Measurements from ENCODE around the gene IFI27. TPM values are rescaled to one million over a fixed set of nuclear protein-coding genes. Genes with fewer than 3 reads are reported as not detected.

Gene IFI27
- total and polyA plus RNA-seq, 9 of the 15 experiments (the other 6 are each of a cell fraction or from before 2014, with no cell fraction given) = 0.19 to 3.4 (median 1.4) TPM; not detected in 1

DNA sequence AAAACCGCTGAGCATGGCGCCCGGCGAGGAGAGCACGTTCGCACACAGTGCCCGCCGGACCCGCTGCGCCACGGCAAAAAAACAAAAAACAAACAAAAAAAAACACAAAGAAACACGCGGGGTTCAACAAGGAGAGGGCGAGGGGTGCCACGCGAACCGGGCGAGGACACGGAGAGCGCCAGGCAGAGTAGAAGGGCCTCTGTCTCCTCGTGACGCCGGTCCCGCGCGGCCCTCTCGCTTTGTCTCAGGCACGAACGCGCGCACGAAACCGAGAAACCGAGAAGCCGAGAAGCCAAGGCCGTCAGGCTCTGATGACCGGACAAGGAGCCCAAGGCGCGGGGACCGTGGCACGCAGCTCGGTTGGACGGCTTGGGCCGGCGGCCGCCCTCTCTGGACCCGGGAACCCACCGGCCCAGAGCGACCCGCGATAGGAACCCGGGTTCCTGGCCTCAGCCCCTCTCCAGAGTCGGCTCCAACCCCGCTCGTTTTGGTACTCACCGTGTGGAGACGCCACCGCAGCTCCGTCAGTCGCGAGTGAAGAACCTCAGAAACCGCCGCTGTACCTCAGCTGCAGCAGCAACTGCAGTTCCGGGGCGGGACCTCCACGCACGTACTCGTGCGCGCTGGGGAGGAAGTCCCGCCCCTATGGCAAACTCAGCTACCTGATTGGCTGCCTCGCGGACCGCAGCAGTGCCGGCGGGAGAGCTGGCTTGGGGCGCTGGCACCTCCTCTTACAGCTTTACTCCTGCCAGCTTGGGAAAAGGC lies 29.7 kb upstream of the IFI27 start, which contains the start of the genes DDX24 and IFI27L1 (continued):
- TF ChIP-seq NR2C1 (IDR thresholded peaks at IDR 0.05) = peak; percentile 71
- TF ChIP-seq NR2C1 (tag; IDR thresholded peaks at IDR 0.05) = peak; percentile 84
- no peak for TF ChIP-seq HNRNPUL1 (IDR thresholded peaks at IDR 0.05; ENCODE audit: low read length)
- TF ChIP-seq RBM22 (IDR thresholded peaks at IDR 0.05; ENCODE audit: low read depth, low read length, poor library complexity, severe bottlenecking) = peak; percentile 42
- peak; percentile 84; the same call in 1 of the 2 replicates for TF ChIP-seq PHF8 (IDR thresholded peaks at IDR 0.05; ENCODE audit: borderline replicate concordance, low read length)
- TF ChIP-seq, protein P1, sequence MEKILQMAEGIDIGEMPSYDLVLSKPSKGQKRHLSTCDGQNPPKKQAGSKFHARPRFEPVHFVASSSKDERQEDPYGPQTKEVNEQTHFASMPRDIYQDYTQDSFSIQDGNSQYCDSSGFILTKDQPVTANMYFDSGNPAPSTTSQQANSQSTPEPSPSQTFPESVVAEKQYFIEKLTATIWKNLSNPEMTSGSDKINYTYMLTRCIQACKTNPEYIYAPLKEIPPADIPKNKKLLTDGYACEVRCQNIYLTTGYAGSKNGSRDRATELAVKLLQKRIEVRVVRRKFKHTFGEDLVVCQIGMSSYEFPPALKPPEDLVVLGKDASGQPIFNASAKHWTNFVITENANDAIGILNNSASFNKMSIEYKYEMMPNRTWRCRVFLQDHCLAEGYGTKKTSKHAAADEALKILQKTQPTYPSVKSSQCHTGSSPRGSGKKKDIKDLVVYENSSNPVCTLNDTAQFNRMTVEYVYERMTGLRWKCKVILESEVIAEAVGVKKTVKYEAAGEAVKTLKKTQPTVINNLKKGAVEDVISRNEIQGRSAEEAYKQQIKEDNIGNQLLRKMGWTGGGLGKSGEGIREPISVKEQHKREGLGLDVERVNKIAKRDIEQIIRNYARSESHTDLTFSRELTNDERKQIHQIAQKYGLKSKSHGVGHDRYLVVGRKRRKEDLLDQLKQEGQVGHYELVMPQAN (IDR thresholded peaks at IDR 0.05; ENCODE audit: borderline replicate concordance) = 0 out of 2 replicates have a peak, but pooled peaks have one; percentile 45
- TF ChIP-seq, protein P2, sequence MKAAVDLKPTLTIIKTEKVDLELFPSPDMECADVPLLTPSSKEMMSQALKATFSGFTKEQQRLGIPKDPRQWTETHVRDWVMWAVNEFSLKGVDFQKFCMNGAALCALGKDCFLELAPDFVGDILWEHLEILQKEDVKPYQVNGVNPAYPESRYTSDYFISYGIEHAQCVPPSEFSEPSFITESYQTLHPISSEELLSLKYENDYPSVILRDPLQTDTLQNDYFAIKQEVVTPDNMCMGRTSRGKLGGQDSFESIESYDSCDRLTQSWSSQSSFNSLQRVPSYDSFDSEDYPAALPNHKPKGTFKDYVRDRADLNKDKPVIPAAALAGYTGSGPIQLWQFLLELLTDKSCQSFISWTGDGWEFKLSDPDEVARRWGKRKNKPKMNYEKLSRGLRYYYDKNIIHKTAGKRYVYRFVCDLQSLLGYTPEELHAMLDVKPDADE (conservative IDR thresholded peaks at IDR 0.05; ENCODE audit: control insufficient read depth, low read depth, low read length) = no peak
- TF ChIP-seq NFYB (IDR thresholded peaks at IDR 0.05; ENCODE audit: extremely low read depth, insufficient read length) = peak; percentile 66
- TF ChIP-seq POLR2A (conservative IDR thresholded peaks at IDR 0.05) = peak; percentile 90
- TF ChIP-seq, protein P3, sequence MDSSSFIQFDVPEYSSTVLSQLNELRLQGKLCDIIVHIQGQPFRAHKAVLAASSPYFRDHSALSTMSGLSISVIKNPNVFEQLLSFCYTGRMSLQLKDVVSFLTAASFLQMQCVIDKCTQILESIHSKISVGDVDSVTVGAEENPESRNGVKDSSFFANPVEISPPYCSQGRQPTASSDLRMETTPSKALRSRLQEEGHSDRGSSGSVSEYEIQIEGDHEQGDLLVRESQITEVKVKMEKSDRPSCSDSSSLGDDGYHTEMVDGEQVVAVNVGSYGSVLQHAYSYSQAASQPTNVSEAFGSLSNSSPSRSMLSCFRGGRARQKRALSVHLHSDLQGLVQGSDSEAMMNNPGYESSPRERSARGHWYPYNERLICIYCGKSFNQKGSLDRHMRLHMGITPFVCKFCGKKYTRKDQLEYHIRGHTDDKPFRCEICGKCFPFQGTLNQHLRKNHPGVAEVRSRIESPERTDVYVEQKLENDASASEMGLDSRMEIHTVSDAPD (CRISPR knock-in tag; IDR thresholded peaks at IDR 0.05) = no peak
- TF ChIP-seq GABPA (tag; conservative IDR thresholded peaks at IDR 0.05; ENCODE audit: low read depth) = peak; percentile 91
- peak; percentile 73 for TF ChIP-seq EP400 (IDR thresholded peaks at IDR 0.05)
- peak; percentile 48 for TF ChIP-seq SP1 (CRISPR knock-in tag; IDR thresholded peaks at IDR 0.05)
- TF ChIP-seq CBX3 (IDR thresholded peaks at IDR 0.05; ENCODE audit: borderline replicate concordance in 1 of 2, low read length in 2 of 2) = 0 out of 3 replicates have a peak, but pooled peaks of 1 of the 2 experiments have one; percentile 23
- TF ChIP-seq, protein P4, sequence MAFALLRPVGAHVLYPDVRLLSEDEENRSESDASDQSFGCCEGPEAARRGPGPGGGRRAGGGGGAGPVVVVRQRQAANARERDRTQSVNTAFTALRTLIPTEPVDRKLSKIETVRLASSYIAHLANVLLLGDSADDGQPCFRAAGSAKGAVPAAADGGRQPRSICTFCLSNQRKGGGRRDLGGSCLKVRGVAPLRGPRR (CRISPR knock-in tag; IDR thresholded peaks at IDR 0.05) = no peak
- TF ChIP-seq CXXC5 (CRISPR knock-in tag; IDR thresholded peaks at IDR 0.05) = peak; percentile 91
- TF ChIP-seq MCM2 (IDR thresholded peaks at IDR 0.05; ENCODE audit: low read depth) = no peak
- TF ChIP-seq CHD2 (IDR thresholded peaks at IDR 0.05; ENCODE audit: low read depth, low read length) = 0 out of 2 replicates have a peak, but pooled peaks have one; percentile 23
- peak; percentile 66 to 70 for TF ChIP-seq NRF1 (conservative IDR thresholded peaks at IDR 0.05 in 1 of 2, IDR thresholded peaks at IDR 0.05 in 1 of 2)
